Karpas-422 (cell line): ENCODE results near the gene MYBPH. TPM values are rescaled to one million over a fixed set of nuclear protein-coding genes. Genes with fewer than 3 reads are reported as not detected.
A peak's percentile ranks its signal among the peaks of the same experiment; 100 is the strongest.

Experiments used
- DNase-seq: peaks from one replicate; pipeline ENCODE4 v3.0.0-alpha.2; 2015
- H2AFZ ChIP-seq: fragments of 200-600 bp; sonication (generic); 2 replicates; pipeline ENCODE4 v1.6.1; 2014; ENCODE audit warnings: antibody characterized with exemption, low read length, mixed read lengths
- H3K27ac ChIP-seq: fragments of 200-600 bp; sonication (generic); 2 replicates; pipeline ENCODE4 v1.5.1; 2014; ENCODE audit warnings: mild to moderate bottlenecking, low read length, moderate library complexity
- H3K27me3 ChIP-seq: fragments of 200-600 bp; sonication (generic); 2 replicates; pipeline ENCODE4 v1.6.1; 2014; ENCODE audit warnings: low read length, mixed read lengths
- H3K36me3 ChIP-seq: fragments of 200-600 bp; sonication (generic); 2 replicates; pipeline ENCODE4 v1.6.1; 2014; ENCODE audit warnings: low read length, mixed read lengths; ENCODE audit not compliant: insufficient read depth
- H3K4me1 ChIP-seq: fragments of 200-600 bp; sonication (generic); 2 replicates; pipeline ENCODE4 v1.6.1; 2014; ENCODE audit warnings: mild to moderate bottlenecking, low read length, mixed read lengths
- H3K4me2 ChIP-seq: fragments of 200-600 bp; sonication (generic); 2 replicates; pipeline ENCODE4 v1.6.1; 2014; ENCODE audit warnings: low read length, low read depth, mild to moderate bottlenecking; ENCODE audit not compliant: poor library complexity, severe bottlenecking
- H3K4me3 ChIP-seq: fragments of 200-600 bp; sonication (generic); 2 replicates; pipeline ENCODE4 v1.5.1; 2014; ENCODE audit warnings: mild to moderate bottlenecking, antibody characterized with exemption, low read length, mixed read lengths
- H3K79me2 ChIP-seq: fragments of 200-600 bp; sonication (generic); 2 replicates; pipeline ENCODE4 v1.6.1; 2014; ENCODE audit warnings: mild to moderate bottlenecking, low read length, mixed read lengths
- H3K9ac ChIP-seq: fragments of 200-600 bp; sonication (generic); 2 replicates; pipeline ENCODE4 v1.6.0; 2014; ENCODE audit warnings: low read length
- H3K9me2 ChIP-seq: fragments of 200-600 bp; sonication (generic), shearing (Covaris generic); replicated peaks from 2 replicates; pipeline ENCODE4 v1.6.0; 2014; ENCODE audit warnings: mild to moderate bottlenecking, low read length, moderate library complexity; ENCODE audit not compliant: insufficient read depth
- H3K9me3 ChIP-seq: fragments of 300-700, 200-600 bp; sonication (generic); 2 replicates; pipeline ENCODE4 v1.6.1; 2014; ENCODE audit warnings: low read length, mixed read lengths
- H4K20me1 ChIP-seq: fragments of 200-600 bp; sonication (generic); 2 replicates; pipeline ENCODE4 v1.6.1; 2014; ENCODE audit warnings: mild to moderate bottlenecking, antibody characterized with exemption, low read length, low read depth; ENCODE audit not compliant: insufficient read depth
- total RNA-seq: library from RNA; depleted of rRNA; stranded (reverse); fragments of >200 nt; shearing (Covaris generic); gene quantifications from 2 replicates; pipeline ENCODE4 v1.2.3, GENCODE V29; 2014; ENCODE audit warnings: low replicate concordance

MYBPH gene
- total RNA-seq, 1 experiment from 2014 or later = 52.4 TPM

DNA sequence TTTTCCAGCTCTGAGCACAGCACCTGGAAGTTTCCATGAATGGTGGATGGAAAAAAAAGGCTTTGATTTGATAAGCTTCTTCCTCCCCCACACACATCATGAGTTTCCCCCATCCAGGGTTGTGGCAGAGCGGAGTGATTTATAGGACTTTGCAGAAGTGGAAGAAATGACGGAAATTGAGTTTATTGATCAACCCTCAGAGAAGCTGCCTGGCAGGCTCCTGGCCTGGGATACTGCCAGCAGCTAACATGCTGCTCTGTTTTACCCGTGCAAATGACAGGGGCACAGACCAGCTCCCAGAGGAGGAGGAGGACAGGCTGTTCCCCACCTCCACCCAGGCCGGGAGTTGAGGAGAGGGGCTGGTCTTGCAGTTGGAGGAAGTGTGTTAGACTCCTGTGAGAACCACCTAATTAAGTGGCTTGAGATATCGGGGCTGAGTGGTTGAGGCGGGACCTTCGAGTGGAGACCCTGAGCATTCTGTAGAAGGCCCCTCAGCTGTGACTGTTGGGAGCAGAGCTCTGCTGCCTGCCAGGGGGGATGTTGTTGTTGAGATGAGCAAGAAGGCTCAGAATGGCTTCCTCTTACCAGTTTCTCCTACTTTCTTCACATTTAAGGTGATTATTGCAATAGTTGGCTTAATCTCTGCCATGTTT, 26.3 kb downstream of the MYBPH start:
- H3K27me3 ChIP-seq = no peaks in the 10 kb centered on the region; the same call in 1 of the 2 replicates
- H3K4me3 ChIP-seq = no peak overlapping the region
- H3K27ac ChIP-seq = no peak overlapping the region
- H2AFZ ChIP-seq = no peak overlapping the region
- no peaks in the 10 kb centered on the region for H3K79me2 ChIP-seq
- H3K36me3 ChIP-seq = no peaks in the 10 kb centered on the region
- no peaks in the 10 kb centered on the region for H3K9me3 ChIP-seq
- H3K4me2 ChIP-seq = no peak overlapping the region
- DNase-seq = no peak
- no peaks in the 10 kb centered on the region for H3K9me2 ChIP-seq
- H3K9ac ChIP-seq = no peak overlapping the region
- H4K20me1 ChIP-seq = no peaks in the 10 kb centered on the region
- H3K4me1 ChIP-seq = no peaks in the 10 kb centered on the region

DNA sequence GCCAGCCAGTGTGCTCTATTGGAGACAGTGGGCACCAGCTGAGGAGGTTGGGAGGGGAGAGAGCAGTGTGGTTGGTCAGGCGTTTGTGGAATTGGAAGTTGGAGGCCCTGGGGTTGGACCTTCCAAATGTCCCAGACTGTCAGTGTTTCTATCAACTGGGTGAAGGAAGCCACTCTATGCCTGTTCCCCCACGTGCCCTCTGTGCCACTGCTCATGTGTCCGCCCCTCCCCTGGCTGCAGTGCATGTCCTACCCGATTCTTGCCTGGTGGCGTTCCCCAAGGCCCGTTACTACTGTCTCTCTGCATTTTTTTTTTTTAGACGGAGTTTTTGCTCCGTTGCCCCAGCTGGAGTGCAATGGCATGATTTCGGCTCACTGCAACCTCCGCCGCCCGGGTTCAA, 27.0 kb downstream of the MYBPH start:
- no peak overlapping the region for H3K4me2 ChIP-seq
- no peak overlapping the region for H3K4me3 ChIP-seq
- no peaks in the 10 kb centered on the region; the same call in 1 of the 2 replicates for H3K27me3 ChIP-seq
- no peaks in the 10 kb centered on the region for H3K36me3 ChIP-seq
- no peaks in the 10 kb centered on the region for H3K4me1 ChIP-seq
- H3K9me2 ChIP-seq = no peaks in the 10 kb centered on the region
- H4K20me1 ChIP-seq = no peaks in the 10 kb centered on the region
- H3K9ac ChIP-seq = no peak overlapping the region
- DNase-seq = no peak
- H3K27ac ChIP-seq = no peak overlapping the region
- no peak overlapping the region for H2AFZ ChIP-seq
- no peaks in the 10 kb centered on the region for H3K79me2 ChIP-seq
- no peaks in the 10 kb centered on the region for H3K9me3 ChIP-seq

DNA sequence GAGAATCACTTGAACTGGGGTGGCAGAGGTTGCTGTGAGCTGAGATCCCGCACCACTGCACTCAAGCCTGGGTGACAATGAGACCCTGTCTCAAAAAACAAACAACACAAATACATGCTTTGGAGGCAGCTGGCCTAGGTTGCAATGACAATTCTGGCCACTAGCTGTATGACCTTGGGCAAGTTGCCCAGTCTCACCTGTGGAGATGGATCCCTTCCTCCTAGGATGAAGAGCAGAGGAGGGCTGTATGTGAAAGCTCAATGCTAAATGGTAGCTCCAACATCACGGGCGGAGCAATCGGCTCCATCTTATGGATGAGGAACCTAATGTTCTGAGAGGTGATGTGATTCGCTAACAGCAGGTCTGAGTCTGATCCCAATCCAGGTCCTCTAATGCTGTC, 27.5 kb downstream of the MYBPH start:
- H3K4me1 ChIP-seq = no peaks in the 10 kb centered on the region
- peak; percentile 61 for DNase-seq
- H3K27me3 ChIP-seq = no peaks in the 10 kb centered on the region; the same call in 1 of the 2 replicates
- H3K36me3 ChIP-seq = no peaks in the 10 kb centered on the region
- no peak overlapping the region for H3K27ac ChIP-seq
- no peaks in the 10 kb centered on the region for H3K9me2 ChIP-seq
- H3K4me3 ChIP-seq = no peak overlapping the region
- no peak overlapping the region for H3K4me2 ChIP-seq
- no peaks in the 10 kb centered on the region for H4K20me1 ChIP-seq
- H3K9ac ChIP-seq = no peak overlapping the region
- H3K79me2 ChIP-seq = no peaks in the 10 kb centered on the region
- no peaks in the 10 kb centered on the region for H3K9me3 ChIP-seq
- no peak overlapping the region for H2AFZ ChIP-seq

DNA sequence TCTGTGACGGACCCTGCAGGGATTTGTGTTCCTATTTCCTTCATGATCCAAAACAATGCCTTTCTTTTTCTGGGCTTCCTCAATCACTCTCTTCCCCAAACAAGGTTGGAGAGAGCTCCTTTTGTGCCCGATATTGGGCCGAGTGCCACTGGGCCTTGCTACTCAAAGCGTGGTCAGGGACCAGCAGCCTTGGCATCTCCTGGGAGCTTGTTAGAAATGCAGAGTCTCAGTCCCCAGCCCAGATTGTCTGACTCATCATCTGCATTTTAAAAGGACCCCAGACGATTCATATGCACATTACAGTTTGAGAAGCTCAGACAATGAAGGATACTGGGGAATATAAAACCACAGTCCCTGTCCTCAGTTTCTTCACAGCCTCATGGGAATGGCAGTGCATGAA, 28.2 kb downstream of the MYBPH start:
- Histone ChIP-seq H3K4me3 (no peak overlapping the region), H4K20me1 (no peaks in the 10 kb centered on the region), H3K27me3 (no peaks in the 10 kb centered on the region; the same call in 1 of the 2 replicates), H3K79me2 (no peaks in the 10 kb centered on the region), H2AFZ (no peak overlapping the region), H3K27ac (no peak overlapping the region), H3K9ac (no peak overlapping the region), H3K36me3 (no peaks in the 10 kb centered on the region), H3K9me2 (no peaks in the 10 kb centered on the region), H3K4me1 (peaks cover 4% of the 10 kb centered on the region), H3K9me3 (no peaks in the 10 kb centered on the region), H3K4me2 (no peak overlapping the region)
- DNase-seq = no peak

DNA sequence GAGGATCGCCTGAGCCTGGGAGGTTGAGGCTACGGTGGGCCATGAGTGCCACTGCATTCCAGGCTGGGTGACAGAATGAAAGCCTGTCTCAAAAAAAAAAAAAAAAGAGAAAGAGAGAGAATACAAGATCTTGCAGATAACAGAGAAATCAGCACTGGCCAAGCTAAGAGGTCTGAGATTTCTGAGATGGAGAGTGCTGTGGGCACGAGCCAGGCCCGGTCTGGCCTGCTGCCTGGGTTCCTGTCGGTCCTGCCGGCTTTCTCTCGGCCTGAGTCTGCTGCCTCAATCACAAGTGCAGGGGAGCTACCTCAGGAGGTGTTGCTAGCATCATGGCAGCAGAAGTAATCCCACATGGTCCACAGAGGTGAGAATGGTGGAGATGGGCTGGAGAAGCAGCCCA, 29.1 kb downstream of the MYBPH start:
- peaks cover 4% of the 10 kb centered on the region for H3K4me1 ChIP-seq
- H3K9me3 ChIP-seq = no peaks in the 10 kb centered on the region
- no peaks in the 10 kb centered on the region for H4K20me1 ChIP-seq
- H3K27ac ChIP-seq = no peak overlapping the region
- H2AFZ ChIP-seq = no peak overlapping the region
- no peak overlapping the region for H3K9ac ChIP-seq
- no peak overlapping the region for H3K4me3 ChIP-seq
- no peaks in the 10 kb centered on the region for H3K79me2 ChIP-seq
- no peaks in the 10 kb centered on the region; the same call in 1 of the 2 replicates for H3K27me3 ChIP-seq
- no peak for DNase-seq
- no peaks in the 10 kb centered on the region for H3K36me3 ChIP-seq
- H3K9me2 ChIP-seq = no peaks in the 10 kb centered on the region
- H3K4me2 ChIP-seq = no peak overlapping the region

DNA sequence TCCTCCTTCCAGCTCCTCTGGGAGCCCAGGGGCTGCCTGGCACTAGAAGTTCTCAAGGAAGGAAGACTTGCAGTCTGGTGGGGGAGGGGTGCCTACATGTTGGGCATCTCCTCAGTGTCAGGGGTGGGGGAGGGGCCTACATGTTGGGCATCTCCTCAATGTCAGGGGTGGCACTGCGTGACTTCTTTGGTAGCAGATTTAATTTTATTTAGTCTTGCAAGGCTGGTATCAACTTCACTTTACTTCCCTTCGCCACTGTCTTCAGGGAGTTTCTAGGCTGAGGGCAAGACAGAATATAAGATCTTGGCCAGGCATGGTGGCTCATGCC, 29.6 kb downstream of the MYBPH start:
- no peaks in the 10 kb centered on the region for H4K20me1 ChIP-seq
- no peak overlapping the region for H3K4me2 ChIP-seq
- H3K9me2 ChIP-seq = no peaks in the 10 kb centered on the region
- H3K36me3 ChIP-seq = no peaks in the 10 kb centered on the region
- no peak overlapping the region for H3K27ac ChIP-seq
- H3K79me2 ChIP-seq = no peaks in the 10 kb centered on the region
- no peaks in the 10 kb centered on the region; the same call in 1 of the 2 replicates for H3K27me3 ChIP-seq
- DNase-seq = no peak
- no peak overlapping the region for H3K4me3 ChIP-seq
- H3K9me3 ChIP-seq = no peaks in the 10 kb centered on the region
- H3K9ac ChIP-seq = no peak overlapping the region
- peaks cover 4% of the 10 kb centered on the region for H3K4me1 ChIP-seq
- H2AFZ ChIP-seq = no peak overlapping the region

DNA sequence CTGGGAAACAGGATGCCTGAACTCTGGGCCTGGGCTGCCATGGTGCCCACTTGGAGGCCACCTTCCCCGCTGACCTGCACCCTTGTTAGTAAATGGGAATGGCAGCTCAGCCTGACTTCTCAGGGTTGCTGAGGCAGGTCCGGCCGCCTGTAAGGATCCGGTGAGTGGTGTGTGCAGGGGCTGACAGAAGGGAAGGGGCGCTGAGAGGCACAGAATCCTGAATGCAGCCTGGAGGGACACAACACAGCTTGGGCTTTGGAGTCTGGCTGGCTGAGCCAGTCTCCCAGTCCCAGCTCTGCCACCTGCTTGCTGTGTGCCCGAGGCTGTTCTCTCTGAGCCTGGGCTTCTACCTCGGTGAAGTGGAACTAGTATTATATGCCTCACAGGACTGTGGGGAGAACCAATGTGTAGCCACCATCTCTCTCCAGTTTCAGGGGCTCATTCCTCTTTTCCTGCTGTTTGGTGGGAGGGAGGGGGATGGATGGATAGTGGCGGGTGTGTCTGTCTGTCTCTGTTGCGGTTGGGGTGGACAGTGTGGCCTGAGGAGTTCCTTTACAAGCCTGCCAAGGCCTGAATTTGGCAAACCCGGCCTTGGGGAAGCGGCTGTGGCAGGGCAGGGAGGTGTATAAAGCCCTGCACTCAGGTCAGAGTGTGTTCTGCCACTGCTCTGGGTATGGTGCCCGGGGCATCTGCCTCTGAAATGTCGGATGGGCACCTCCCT, 30.1 kb downstream of the MYBPH start:
- H3K27me3 ChIP-seq = no peaks in the 10 kb centered on the region
- no peak overlapping the region for H3K27ac ChIP-seq
- H3K9me2 ChIP-seq = no peaks in the 10 kb centered on the region
- DNase-seq = no peak
- H3K4me3 ChIP-seq = no peak overlapping the region
- no peaks in the 10 kb centered on the region for H4K20me1 ChIP-seq
- H3K79me2 ChIP-seq = no peaks in the 10 kb centered on the region
- H3K9ac ChIP-seq = no peak overlapping the region
- no peaks in the 10 kb centered on the region for H3K36me3 ChIP-seq
- H3K9me3 ChIP-seq = no peaks in the 10 kb centered on the region
- no peak overlapping the region for H2AFZ ChIP-seq
- H3K4me1 ChIP-seq = peaks cover 4% of the 10 kb centered on the region
- no peak overlapping the region for H3K4me2 ChIP-seq

DNA sequence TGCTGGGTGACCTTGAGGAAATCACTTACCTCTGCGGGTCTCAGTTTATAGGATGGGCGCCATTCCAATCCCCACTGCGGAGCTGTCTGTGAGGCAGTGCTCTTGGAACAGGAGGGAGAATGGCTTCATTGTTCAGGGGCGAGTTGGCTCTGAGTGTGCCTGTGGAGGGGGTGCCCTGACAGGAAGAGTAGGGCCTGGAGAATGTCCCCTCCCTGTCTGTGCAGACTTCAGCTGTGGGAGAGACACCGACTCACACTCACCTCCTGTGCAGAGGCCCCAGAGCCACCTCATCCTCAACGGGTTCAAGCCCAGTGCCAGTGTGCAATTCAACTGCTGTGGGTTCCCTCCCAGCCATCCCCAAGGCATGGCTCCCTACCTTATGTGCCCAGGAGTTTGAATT, 31.0 kb downstream of the MYBPH start:
- no peaks in the 10 kb centered on the region for H3K79me2 ChIP-seq
- no peak overlapping the region for H3K27ac ChIP-seq
- H3K36me3 ChIP-seq = no peaks in the 10 kb centered on the region
- H3K4me3 ChIP-seq = no peak overlapping the region
- peaks cover 4% of the 10 kb centered on the region for H3K4me1 ChIP-seq
- no peaks in the 10 kb centered on the region for H3K27me3 ChIP-seq
- no peaks in the 10 kb centered on the region for H4K20me1 ChIP-seq
- DNase-seq = no peak
- H3K9ac ChIP-seq = no peak overlapping the region
- no peak overlapping the region for H3K4me2 ChIP-seq
- H3K9me3 ChIP-seq = no peaks in the 10 kb centered on the region
- H3K9me2 ChIP-seq = no peaks in the 10 kb centered on the region
- H2AFZ ChIP-seq = no peak overlapping the region
